IPS-20b (cell line): ENCODE results near the gene WDR91.

ENCODE experiments used
- H3K27ac ChIP-seq: one replicate; pipeline ENCODE4 v1.5.1; 2013; ENCODE audit warnings: low read length
- H3K27me3 ChIP-seq: 2 replicates; pipeline ENCODE4 v1.6.1; 2013; ENCODE audit warnings: mild to moderate bottlenecking, low read length, inconsistent platforms; ENCODE audit not compliant: insufficient read depth
- H3K36me3 ChIP-seq: 2 replicates; pipeline ENCODE4 v1.6.1; 2013; ENCODE audit warnings: low read depth, mild to moderate bottlenecking, inconsistent platforms, low read length, moderate library complexity; ENCODE audit not compliant: insufficient read depth
- H3K4me1 ChIP-seq: 2 replicates; pipeline ENCODE4 v1.6.1; 2013; ENCODE audit warnings: mild to moderate bottlenecking, control low read depth, inconsistent platforms, low read length, moderate library complexity; ENCODE audit not compliant: insufficient read depth
- H3K4me3 ChIP-seq: 2 replicates; pipeline ENCODE4 v1.5.1; 2013; ENCODE audit warnings: mild to moderate bottlenecking, low read length, inconsistent platforms
- H3K9ac ChIP-seq: 2 replicates; pipeline ENCODE4 v1.6.1; 2013; ENCODE audit warnings: low read depth, mild to moderate bottlenecking, inconsistent platforms, low read length, moderate library complexity
- H3K9me3 ChIP-seq: 2 replicates; pipeline ENCODE4 v1.6.1; 2013; ENCODE audit warnings: mild to moderate bottlenecking, low read depth, low read length, inconsistent platforms; ENCODE audit not compliant: insufficient read depth

WDR91 gene

DNA sequence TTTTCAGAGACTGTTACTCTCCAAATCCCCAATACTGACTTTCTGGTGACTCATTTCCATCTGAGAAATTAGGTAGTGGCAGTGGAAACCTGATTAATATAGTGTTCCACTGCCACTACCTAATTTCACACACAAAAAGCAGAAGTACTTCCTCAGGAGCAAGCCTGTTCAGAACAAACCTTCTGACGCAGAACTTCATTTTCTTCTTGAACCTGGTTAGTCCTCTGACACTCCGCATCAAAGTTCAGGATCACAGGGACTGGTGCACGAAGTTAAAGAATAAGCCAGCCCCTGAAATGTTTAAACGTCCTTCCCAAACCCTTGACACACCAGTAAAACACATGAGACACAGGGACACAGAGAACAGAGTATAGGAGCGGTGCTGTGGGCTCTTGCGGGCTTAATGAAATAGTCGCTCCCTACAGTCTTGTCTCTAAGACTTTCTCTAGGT lies 4.4 kb downstream of the WDR91 start:
- no peaks in the 10 kb centered on the region; the same call in 1 of the 2 replicates for H3K4me1 ChIP-seq
- peaks cover 23% of the 10 kb centered on the region; the same call in 1 of the 2 replicates for H3K36me3 ChIP-seq
- H3K27ac ChIP-seq, result no peak overlapping the region
- no peak overlapping the region for H3K9ac ChIP-seq
- no peaks in the 10 kb centered on the region for H3K9me3 ChIP-seq
- peaks cover 9% of the 10 kb centered on the region for H3K27me3 ChIP-seq
- no peak overlapping the region for H3K4me3 ChIP-seq

DNA sequence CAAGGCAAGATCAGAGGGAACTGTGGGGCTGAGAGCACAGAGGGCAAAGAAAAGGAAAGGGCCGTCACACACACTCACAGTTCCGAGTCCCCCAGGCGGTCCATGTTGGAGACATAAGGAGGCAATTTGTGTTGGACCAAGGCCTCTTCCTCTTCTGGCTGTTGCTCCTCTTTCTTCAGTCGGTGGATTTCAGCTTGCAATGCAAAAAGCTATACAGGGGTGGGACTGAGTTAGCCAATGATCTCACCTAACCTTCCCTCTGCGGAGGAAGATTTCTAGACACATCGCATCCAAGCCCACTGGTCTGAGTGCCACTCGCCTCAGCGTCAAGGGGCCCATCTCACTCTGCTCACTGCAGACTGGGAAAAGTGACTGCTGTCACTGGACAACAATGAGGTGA lies 5.5 kb downstream of the WDR91 start:
- peaks cover 23% of the 10 kb centered on the region; the same call in 1 of the 2 replicates for H3K36me3 ChIP-seq
- H3K9ac ChIP-seq, result no peak overlapping the region
- peaks cover 7% of the 10 kb centered on the region for H3K27me3 ChIP-seq
- H3K4me1 ChIP-seq, result no peaks in the 10 kb centered on the region
- no peak overlapping the region for H3K4me3 ChIP-seq
- H3K9me3 ChIP-seq, result no peaks in the 10 kb centered on the region
- H3K27ac ChIP-seq, result no peak overlapping the region

DNA sequence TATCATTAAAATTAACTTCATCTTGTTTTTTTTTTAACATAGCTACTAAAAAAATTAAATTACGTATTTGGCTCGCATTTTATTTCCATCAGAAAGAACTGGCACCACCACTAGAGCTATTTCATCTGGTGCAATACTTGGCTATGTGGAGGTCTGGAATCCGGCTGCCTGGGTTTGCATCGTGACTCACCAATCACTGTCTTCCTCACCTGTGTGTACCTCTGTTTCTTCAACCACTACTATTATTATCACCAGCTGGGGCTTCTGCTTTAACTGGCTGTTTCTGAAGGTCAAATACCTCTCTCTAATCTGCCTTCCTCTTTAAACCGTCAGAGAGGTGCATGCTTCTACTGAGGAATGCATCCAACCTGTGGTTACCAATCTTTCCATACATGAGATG lies 6.5 kb downstream of the WDR91 start:
- peaks cover 23% of the 10 kb centered on the region; the same call in 1 of the 2 replicates for H3K36me3 ChIP-seq
- no peaks in the 10 kb centered on the region for H3K9me3 ChIP-seq
- H3K4me1 ChIP-seq, result no peaks in the 10 kb centered on the region
- H3K4me3 ChIP-seq, result no peak overlapping the region
- no peaks in the 10 kb centered on the region for H3K27me3 ChIP-seq
- no peak overlapping the region for H3K9ac ChIP-seq
- H3K27ac ChIP-seq, result no peak overlapping the region

DNA sequence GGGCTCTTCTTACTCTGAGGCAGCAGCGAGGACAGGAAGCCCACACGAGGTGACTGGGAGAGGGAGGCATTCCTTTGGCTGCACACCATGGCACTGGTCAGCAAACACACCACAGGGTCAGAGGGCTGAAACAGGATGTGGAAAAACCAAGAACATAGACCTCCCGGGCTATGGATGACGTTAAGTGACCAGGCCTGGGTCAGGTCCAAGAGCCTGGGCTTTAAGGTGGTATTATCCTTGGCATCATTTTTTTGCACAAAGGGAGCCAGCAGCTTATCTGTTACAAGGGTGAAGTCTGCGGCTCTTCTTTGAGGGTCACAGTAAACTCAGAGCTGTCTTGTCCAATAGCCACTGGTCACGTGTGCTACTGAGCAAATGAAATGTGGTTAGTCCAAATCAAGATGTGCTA lies 7.0 kb downstream of the WDR91 start:
- Histone ChIP-seq H3K9ac (no peak overlapping the region), H3K9me3 (no peaks in the 10 kb centered on the region), H3K27ac (no peak overlapping the region), H3K27me3 (no peaks in the 10 kb centered on the region), H3K4me3 (no peak overlapping the region), H3K36me3 (peaks cover 23% of the 10 kb centered on the region; the same call in 1 of the 2 replicates), H3K4me1 (no peaks in the 10 kb centered on the region)

DNA sequence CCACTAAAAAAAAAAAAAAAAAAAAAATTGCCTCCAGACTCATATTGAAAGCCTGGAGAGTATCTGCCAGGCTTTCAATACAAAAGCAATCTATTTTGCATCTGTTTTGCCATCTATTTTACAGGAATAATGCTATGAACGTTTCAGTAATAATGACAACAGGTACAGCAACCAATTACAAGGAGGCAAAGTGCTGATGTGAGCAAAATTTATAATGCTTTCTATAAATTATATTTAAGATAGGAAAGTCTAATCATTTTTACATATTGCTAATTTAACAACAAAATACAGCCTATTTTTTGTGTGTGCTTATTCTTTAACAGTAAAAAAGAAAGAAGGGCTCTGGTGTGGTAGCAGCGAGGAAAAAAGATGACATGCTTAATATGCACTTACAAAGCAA lies 10.0 kb downstream of the WDR91 start:
- Histone ChIP-seq H3K27me3 (no peaks in the 10 kb centered on the region), H3K9me3 (no peaks in the 10 kb centered on the region), H3K27ac (no peak overlapping the region), H3K4me3 (no peak overlapping the region), H3K4me1 (no peaks in the 10 kb centered on the region), H3K9ac (no peak overlapping the region), H3K36me3 (peaks cover 27% of the 10 kb centered on the region; the same call in 1 of the 2 replicates)

DNA sequence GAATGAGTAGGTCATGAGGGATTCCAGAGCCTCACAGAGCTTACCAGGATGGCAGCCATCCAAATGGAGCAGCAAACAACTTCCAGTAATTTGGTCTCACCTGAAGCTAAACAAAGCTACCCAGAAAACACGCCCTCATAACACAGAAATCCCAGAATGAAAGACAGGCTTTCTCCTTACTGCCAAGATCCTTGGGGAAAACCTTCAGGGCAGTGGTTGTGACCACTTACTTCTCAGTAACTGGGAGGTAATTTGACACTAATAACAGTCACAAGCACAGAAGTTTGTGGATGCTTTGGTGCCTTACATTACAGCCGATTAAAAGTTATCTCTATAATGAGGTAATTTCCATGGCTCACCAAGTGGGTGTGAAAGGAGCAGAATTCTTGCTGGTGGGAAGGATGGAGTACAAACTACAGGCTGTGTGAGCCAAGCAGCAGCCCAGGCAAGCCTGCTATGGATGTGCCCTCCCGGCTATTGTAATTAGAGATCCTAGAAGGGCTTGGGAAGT lies 10.4 kb downstream of the WDR91 start:
- Histone ChIP-seq H3K9ac (no peak overlapping the region), H3K27ac (no peak overlapping the region), H3K4me1 (no peaks in the 10 kb centered on the region), H3K9me3 (no peaks in the 10 kb centered on the region), H3K27me3 (no peaks in the 10 kb centered on the region), H3K4me3 (no peak overlapping the region), H3K36me3 (peaks cover 27% of the 10 kb centered on the region; the same call in 1 of the 2 replicates)

DNA sequence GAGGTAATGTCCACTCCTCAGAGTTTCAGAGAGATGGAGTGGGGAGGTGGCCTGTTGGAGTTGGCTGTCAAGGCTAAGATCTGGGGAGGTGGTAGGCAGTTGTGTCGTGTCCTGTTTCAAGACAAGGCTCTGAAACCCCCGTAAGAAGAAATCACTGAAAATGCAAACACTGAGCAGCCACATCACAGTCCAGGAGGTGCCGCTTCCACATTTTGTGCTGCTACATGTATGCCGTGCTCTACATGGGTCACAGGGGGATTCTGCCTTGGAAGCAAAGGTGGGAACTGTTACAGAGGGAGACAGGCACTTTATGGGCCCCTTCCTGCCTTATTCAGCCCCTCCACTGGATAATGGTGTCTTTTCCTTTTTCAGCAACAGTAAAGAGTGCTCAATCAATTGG lies 11.9 kb downstream of the WDR91 start:
- H3K9ac ChIP-seq, result no peak overlapping the region
- H3K4me3 ChIP-seq, result no peak overlapping the region
- no peaks in the 10 kb centered on the region for H3K4me1 ChIP-seq
- H3K9me3 ChIP-seq, result no peaks in the 10 kb centered on the region
- peaks cover 22% of the 10 kb centered on the region; the same call in 1 of the 2 replicates for H3K36me3 ChIP-seq
- no peak overlapping the region for H3K27ac ChIP-seq
- H3K27me3 ChIP-seq, result no peaks in the 10 kb centered on the region

DNA sequence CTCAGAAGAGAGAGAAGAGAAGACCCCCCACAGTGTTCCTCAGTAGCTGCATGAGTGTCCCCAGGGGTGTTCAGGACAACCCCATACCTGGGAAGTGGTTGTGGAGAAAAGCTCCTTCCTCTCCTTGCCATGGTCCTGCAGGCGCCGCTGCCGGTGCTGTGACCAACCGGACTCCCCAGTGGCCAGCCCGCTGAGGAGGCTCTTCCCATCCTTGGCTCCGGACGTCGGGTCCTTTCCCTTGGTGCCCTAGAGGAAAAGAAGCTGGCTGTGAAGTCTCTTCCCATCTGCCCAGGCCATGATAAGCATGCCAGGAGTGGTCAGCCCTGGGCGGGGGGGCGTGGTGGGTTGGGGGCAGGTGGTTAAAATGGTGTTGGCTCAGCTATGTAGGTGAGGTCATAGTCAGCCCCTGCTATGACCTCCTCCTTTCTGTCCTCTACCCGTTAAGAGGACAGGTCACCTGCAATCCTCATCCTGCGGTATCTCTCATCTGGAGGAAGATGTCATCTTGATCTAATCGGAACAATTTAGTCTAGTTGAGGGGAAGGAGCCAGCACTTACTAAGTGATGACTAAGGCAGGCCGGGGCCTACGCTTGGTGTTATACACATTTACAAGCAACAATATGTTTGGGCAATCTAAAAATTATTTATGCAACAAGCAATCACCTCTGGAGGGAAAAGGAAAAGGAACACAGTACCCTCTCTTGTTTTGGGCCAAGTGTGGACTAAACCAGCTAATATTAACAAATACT lies 13.2 kb downstream of the WDR91 start:
- Histone ChIP-seq H3K36me3 (peaks cover 21% of the 10 kb centered on the region; the same call in 1 of the 2 replicates), H3K9ac (no peak overlapping the region)

DNA sequence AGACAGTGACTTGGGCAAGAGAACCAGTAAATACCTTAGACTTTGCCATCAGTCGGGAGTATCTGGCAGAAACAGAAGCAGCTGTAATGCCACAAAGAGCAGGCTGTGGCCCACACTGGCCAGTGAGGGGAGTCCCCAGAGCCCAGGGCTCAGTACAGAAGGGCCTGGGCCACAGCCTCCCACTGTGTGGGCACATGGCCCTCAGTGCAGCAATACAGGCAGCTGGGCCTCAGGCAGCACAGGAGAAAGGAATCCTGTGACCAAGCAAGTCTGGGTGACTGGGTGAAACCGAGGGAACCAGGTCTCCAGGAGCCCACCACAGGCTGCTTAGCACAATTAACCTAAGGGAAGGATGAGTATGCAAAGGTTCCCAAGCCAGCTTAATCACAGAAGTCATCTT lies 14.0 kb downstream of the WDR91 start:
- H3K27me3 ChIP-seq, result no peaks in the 10 kb centered on the region
- H3K27ac ChIP-seq, result no peak overlapping the region
- H3K9me3 ChIP-seq, result no peaks in the 10 kb centered on the region
- no peak overlapping the region for H3K9ac ChIP-seq
- no peaks in the 10 kb centered on the region for H3K4me1 ChIP-seq
- no peak overlapping the region for H3K4me3 ChIP-seq
- H3K36me3 ChIP-seq, result peaks cover 20% of the 10 kb centered on the region; the same call in 1 of the 2 replicates

More for the DNA sequence above, 13.2 kb downstream of the WDR91 start:
- Histone ChIP-seq H3K4me1 (no peaks in the 10 kb centered on the region), H3K4me3 (no peak overlapping the region), H3K27me3 (no peaks in the 10 kb centered on the region), H3K27ac (no peak overlapping the region), H3K9me3 (no peaks in the 10 kb centered on the region)

DNA sequence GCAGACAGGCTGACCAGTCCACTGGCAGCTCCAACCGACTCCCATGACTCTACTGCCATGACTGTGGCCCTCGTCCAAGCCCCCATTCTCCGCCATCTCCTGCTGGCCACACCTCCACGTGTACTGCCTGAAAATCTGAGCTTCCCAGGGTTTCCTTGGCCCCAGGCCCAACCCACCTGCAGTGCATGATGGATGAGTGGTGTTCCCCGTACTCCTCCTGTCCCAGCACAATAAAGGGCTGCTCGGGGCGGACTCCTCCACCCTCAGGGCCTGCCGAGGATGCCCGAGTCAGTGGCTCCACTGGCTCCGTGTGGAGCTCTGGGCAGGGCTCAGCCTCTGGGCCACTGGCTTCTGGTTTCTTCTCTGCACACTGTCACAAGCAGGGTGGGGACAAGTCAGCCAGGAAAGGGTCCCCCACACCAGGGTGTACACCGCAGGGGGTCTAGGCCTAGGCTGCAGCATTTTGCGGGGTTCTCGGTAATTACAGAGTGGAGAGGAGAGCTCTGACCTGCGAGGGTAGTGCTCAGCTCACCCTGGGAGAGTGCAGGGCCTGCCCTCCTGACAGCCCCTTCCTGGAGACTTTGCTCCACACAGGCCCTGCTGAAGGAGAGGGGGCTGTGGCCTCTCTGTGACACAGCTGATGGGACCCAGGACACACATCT lies 15.2 kb downstream of the WDR91 start:
- no peaks in the 10 kb centered on the region for H3K9me3 ChIP-seq
- H3K4me3 ChIP-seq, result no peak overlapping the region
- no peaks in the 10 kb centered on the region for H3K4me1 ChIP-seq
- no peak overlapping the region for H3K27ac ChIP-seq
- H3K27me3 ChIP-seq, result no peaks in the 10 kb centered on the region
- H3K36me3 ChIP-seq, result peaks cover 20% of the 10 kb centered on the region; the same call in 1 of the 2 replicates
- H3K9ac ChIP-seq, result no peak overlapping the region

DNA sequence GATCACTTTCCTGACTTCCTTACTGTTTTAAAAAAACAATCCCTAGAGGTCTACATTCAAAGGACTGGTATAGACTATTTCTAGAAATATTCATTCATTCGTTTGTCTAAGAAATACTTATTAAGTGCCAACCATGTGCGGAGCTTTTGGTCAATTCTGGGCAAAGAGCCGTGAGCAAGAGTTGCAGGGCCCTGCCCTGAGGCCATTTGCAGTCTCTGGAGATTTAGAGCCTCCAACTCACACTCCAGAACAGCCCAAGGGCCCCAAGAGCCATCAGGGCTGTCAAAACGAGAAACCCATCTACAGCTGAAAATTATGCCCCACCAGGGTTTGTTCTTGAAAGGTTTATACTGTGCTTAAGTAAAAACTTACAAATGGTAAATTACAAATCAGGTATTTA lies 16.2 kb downstream of the WDR91 start:
- no peak overlapping the region for H3K4me3 ChIP-seq
- no peaks in the 10 kb centered on the region for H3K27me3 ChIP-seq
- H3K9me3 ChIP-seq, result no peaks in the 10 kb centered on the region
- H3K36me3 ChIP-seq, result peaks cover 20% of the 10 kb centered on the region; the same call in 1 of the 2 replicates
- H3K27ac ChIP-seq, result no peak overlapping the region
- no peak overlapping the region for H3K9ac ChIP-seq
- no peaks in the 10 kb centered on the region for H3K4me1 ChIP-seq
